Mesodermal cell (in vitro differentiated cells): ENCODE data around the gene SPTBN4.
"Not testable (repeated sequence)": the region's sequence is repeated elsewhere in the genome, so short reads cannot be mapped to it uniquely, and the experiment has no call there.

Source experiments
- H3K27ac ChIP-seq: 2 replicates; pipeline ENCODE4 v1.7.0; 2013; ENCODE audit warnings: mild to moderate bottlenecking, low read depth, low read length, moderate library complexity; ENCODE audit not compliant: severe bottlenecking
- H3K36me3 ChIP-seq: 2 replicates; pipeline ENCODE4 v1.7.1; 2013; ENCODE audit warnings: mild to moderate bottlenecking, low read length, moderate library complexity; ENCODE audit not compliant: control insufficient read depth, insufficient read depth
- H3K4me1 ChIP-seq: one replicate; pipeline ENCODE4 v1.7.1; 2013; ENCODE audit warnings: mild to moderate bottlenecking, low read length; ENCODE audit not compliant: insufficient read depth, control insufficient read depth, poor library complexity, severe bottlenecking
- H3K4me3 ChIP-seq: 2 replicates; pipeline ENCODE4 v1.7.0; 2013; ENCODE audit warnings: low read length, control low read depth, mild to moderate bottlenecking; ENCODE audit not compliant: insufficient read depth, poor library complexity, severe bottlenecking; ENCODE audit errors: extremely low read depth
- H3K9me3 ChIP-seq: 2 replicates; pipeline ENCODE4 v1.7.1; 2013; ENCODE audit warnings: mild to moderate bottlenecking, low read length, moderate library complexity; ENCODE audit not compliant: control insufficient read depth
- WGBS, 2 experiments: methylation state at CpG; one replicate each; pipeline ENCODE4 v1.1.5; 2013; ENCODE audit warnings: missing lambda C conversion rate in 2 of 2; ENCODE audit not compliant: insufficient coverage in 2 of 2; 5-methylcytosine and 5-hydroxymethylcytosine counted together

The SPTBN4 gene

GRCh38 chr19:40465557-40466218, 1.1 kb upstream of the SPTBN4 start, which contains the start of gene BLVRB:
BLVRB (minus strand) TSS chr19:40465745; CDS start chr19:40465688, 57 bp downstream.
- H3K4me3 ChIP-seq, result peak within 1 kb of the TSS; percentile 53
- 1 to 2% methylated on average over 29 to 54 of the region's 54 CpGs for WGBS, 2 experiments
- peak within 1 kb of the TSS; percentile 30 for H3K27ac ChIP-seq

GRCh38 chr19:40466219-40466984, 399 bp upstream of the SPTBN4 start:
- Histone ChIP-seq H3K9me3 (no peaks in the 10 kb centered on the region), H3K27ac (no peak overlapping the region), H3K4me1 (no peaks in the 10 kb centered on the region), H3K36me3 (no peaks in the 10 kb centered on the region), H3K4me3 (peak overlapping the region; percentile 53)
- WGBS, 2 experiments, result 29 to 38% methylated on average over 33 to 35 of the region's 48 CpGs

More at GRCh38 chr19:40465557-40466218, 1.1 kb upstream of the SPTBN4 start, which contains the start of gene BLVRB:
- no peaks in the 10 kb centered on the region for H3K4me1 ChIP-seq
- no peaks in the 10 kb centered on the region for H3K36me3 ChIP-seq
- H3K9me3 ChIP-seq, result no peaks in the 10 kb centered on the region

GRCh38 chr19:40469011-40469410, 2.2 kb downstream of the SPTBN4 start:
- no peak overlapping the region for H3K4me3 ChIP-seq
- no peak overlapping the region for H3K27ac ChIP-seq
- WGBS, 2 experiments, result 98 to 100% methylated on average over 2 to 6 of the region's 6 CpGs
- no peaks in the 10 kb centered on the region for H3K36me3 ChIP-seq
- H3K9me3 ChIP-seq, result no peaks in the 10 kb centered on the region
- no peaks in the 10 kb centered on the region for H3K4me1 ChIP-seq

GRCh38 chr19:40471111-40471510, 4.3 kb downstream of the SPTBN4 start:
- Histone ChIP-seq H3K4me1 (no peaks in the 10 kb centered on the region), H3K9me3 (no peaks in the 10 kb centered on the region), H3K4me3 (no peak overlapping the region), H3K36me3 (no peaks in the 10 kb centered on the region), H3K27ac (no peak overlapping the region)
- WGBS, 2 experiments, result 83 to 100% methylated on average over 1 to 3 of the region's 3 CpGs

GRCh38 chr19:40472516-40472915, 5.7 kb downstream of the SPTBN4 start:
- WGBS, 2 experiments, result 93 to 94% methylated on average over 12 of the region's 13 CpGs
- Histone ChIP-seq H3K27ac (no peak overlapping the region), H3K9me3 (no peaks in the 10 kb centered on the region), H3K36me3 (no peaks in the 10 kb centered on the region), H3K4me3 (no peak overlapping the region), H3K4me1 (no peaks in the 10 kb centered on the region)

- 90% methylated on average over 2 of the region's 4 CpGs; no CpG with 5 or more reads in 1 of the 2 experiments for WGBS, 2 experiments
- no peak overlapping the region for H3K4me3 ChIP-seq
These were observed 7.9 kb downstream of the SPTBN4 start for GRCh38 chr19:40474737-40475136.

GRCh38 chr19:40475878-40476644, 9.3 kb downstream of the SPTBN4 start:
- H3K36me3 ChIP-seq, H3K27ac ChIP-seq, H3K4me3 ChIP-seq, H3K9me3 ChIP-seq, H3K4me1 ChIP-seq: not testable (repeated sequence)
- WGBS, 2 experiments, result 86 to 96% methylated on average over 6 to 13 of the region's 15 CpGs

More at GRCh38 chr19:40474737-40475136, 7.9 kb downstream of the SPTBN4 start:
- Histone ChIP-seq H3K36me3 (no peaks in the 10 kb centered on the region), H3K9me3 (no peaks in the 10 kb centered on the region), H3K4me1 (no peaks in the 10 kb centered on the region), H3K27ac (no peak overlapping the region)

GRCh38 chr19:40486017-40486416, 19.2 kb downstream of the SPTBN4 start:
- no peak overlapping the region for H3K27ac ChIP-seq
- 83 to 91% methylated on average over 3 of the region's 3 CpGs for WGBS, 2 experiments
- no peaks in the 10 kb centered on the region for H3K4me1 ChIP-seq
- H3K4me3 ChIP-seq, result no peak overlapping the region
- H3K36me3 ChIP-seq, result no peaks in the 10 kb centered on the region
- no peaks in the 10 kb centered on the region for H3K9me3 ChIP-seq

- 87% methylated on average over 25 of the region's 25 CpGs for WGBS, 2 experiments
- H3K36me3 ChIP-seq, result no peaks in the 10 kb centered on the region
- no peaks in the 10 kb centered on the region for H3K9me3 ChIP-seq
- H3K4me3 ChIP-seq, result no peak overlapping the region
- H3K27ac ChIP-seq, result no peak overlapping the region
- no peaks in the 10 kb centered on the region for H3K4me1 ChIP-seq
These were observed 23.1 kb downstream of the SPTBN4 start for GRCh38 chr19:40489882-40490230.

GRCh38 chr19:40492274-40492673, 25.5 kb downstream of the SPTBN4 start:
- no peaks in the 10 kb centered on the region for H3K9me3 ChIP-seq
- H3K4me3 ChIP-seq, result no peak overlapping the region
- WGBS, 2 experiments, result 88 to 94% methylated on average over 2 to 3 of the region's 3 CpGs
- no peaks in the 10 kb centered on the region for H3K4me1 ChIP-seq
- H3K27ac ChIP-seq, result no peak overlapping the region
- no peaks in the 10 kb centered on the region for H3K36me3 ChIP-seq
